Hepatocyte (in vitro differentiated cells): Measurements from ENCODE around the gene RALGAPA2. TPM values are rescaled to one million over a fixed set of nuclear protein-coding genes. Genes with fewer than 3 reads are reported as not detected.

Experiments
- DNase-seq: peaks from one replicate; pipeline ENCODE4 v3.0.0-alpha.2; 2016; ENCODE audit warnings: low spot score
- H2AFZ ChIP-seq: fragments of 200-600 bp; sonication (generic); 2 replicates; pipeline ENCODE4 v1.6.0; 2016; ENCODE audit warnings: antibody characterized with exemption, mild to moderate bottlenecking
- H3K27ac ChIP-seq: fragments of 200-600 bp; sonication (generic); 2 replicates; pipeline ENCODE4 v1.5.1; 2016; ENCODE audit warnings: mild to moderate bottlenecking
- H3K27me3 ChIP-seq: fragments of 200-600 bp; sonication (generic); 2 replicates; pipeline ENCODE4 v1.6.1; 2016
- H3K36me3 ChIP-seq: fragments of 200-600 bp; sonication (generic); replicated peaks from 2 replicates; pipeline ENCODE4 v1.5.1; 2016; ENCODE audit warnings: low read depth; ENCODE audit not compliant: insufficient read depth
- H3K4me1 ChIP-seq: fragments of 200-600 bp; sonication (generic); 2 replicates; pipeline ENCODE4 v1.5.1; 2016; ENCODE audit warnings: mild to moderate bottlenecking, moderate library complexity; ENCODE audit not compliant: insufficient read depth
- H3K4me2 ChIP-seq: fragments of 200-600 bp; sonication (generic); 2 replicates; pipeline ENCODE4 v1.6.0; 2016
- H3K4me3 ChIP-seq: fragments of 200-600 bp; sonication (generic); 2 replicates; pipeline ENCODE4 v1.5.1; 2016; ENCODE audit warnings: mild to moderate bottlenecking
- H3K79me2 ChIP-seq: fragments of 200-600 bp; sonication (generic); 2 replicates; pipeline ENCODE4 v1.6.0; 2017; ENCODE audit warnings: mild to moderate bottlenecking
- H3K9me2 ChIP-seq: fragments of 200-600 bp; sonication (generic); replicated peaks from 2 replicates; pipeline ENCODE4 v1.6.0; 2017; ENCODE audit warnings: mild to moderate bottlenecking; ENCODE audit not compliant: insufficient read depth
- H3K9me3 ChIP-seq: fragments of 200-600 bp; sonication (generic); 2 replicates; pipeline ENCODE4 v1.5.1; 2016; ENCODE audit warnings: low read depth, mild to moderate bottlenecking
- H4K20me1 ChIP-seq: fragments of 200-600 bp; sonication (generic); 2 replicates; pipeline ENCODE4 v1.6.0; 2016; ENCODE audit warnings: mild to moderate bottlenecking; ENCODE audit not compliant: insufficient read depth, poor library complexity, severe bottlenecking
- CTCF ChIP-seq: fragments of 200-600 bp; sonication (generic); IDR thresholded peaks from 2 replicates; pipeline ENCODE4 v1.5.1; 2016; ENCODE audit warnings: antibody characterized with exemption, mild to moderate bottlenecking; ENCODE audit not compliant: poor library complexity
- EZH2 ChIP-seq: fragments of 200-600 bp; sonication (generic); IDR thresholded peaks from 2 replicates; pipeline ENCODE4 v1.6.1; 2016; ENCODE audit warnings: antibody characterized with exemption, mild to moderate bottlenecking, borderline replicate concordance
- EZH2phosphoT487 ChIP-seq: fragments of 200-600 bp; sonication (generic); IDR thresholded peaks from one replicate; pipeline ENCODE4 v1.6.1; 2018; ENCODE audit warnings: antibody characterized with exemption, mild to moderate bottlenecking, low read depth, moderate library complexity; ENCODE audit not compliant: unreplicated experiment, severe bottlenecking
- WGBS: methylation state at CpG from one replicate; pipeline ENCODE4 v1.1.6; 2016; ENCODE audit warnings: low lambda C conversion rate; ENCODE audit errors: missing lambda C conversion rate; 5-methylcytosine and 5-hydroxymethylcytosine counted together
- polyA plus RNA-seq: library from polyadenylated mRNA; unstranded; fragments of >200 nt; fragmentation: Nextera tagmentation; extraction: Ambion mirVana; gene quantifications from 2 replicates; pipeline ENCODE4 v1.2.1, GENCODE V29; 2016
- total RNA-seq: library from RNA; depleted of rRNA; stranded (reverse); fragments of >200 nt; gene quantifications from 2 replicates; pipeline ENCODE4 v1.2.3, GENCODE V29; 2014

Gene RALGAPA2
- total and polyA plus RNA-seq, 2 experiments from 2014 or later: 16.8 to 35.3 TPM

DNA sequence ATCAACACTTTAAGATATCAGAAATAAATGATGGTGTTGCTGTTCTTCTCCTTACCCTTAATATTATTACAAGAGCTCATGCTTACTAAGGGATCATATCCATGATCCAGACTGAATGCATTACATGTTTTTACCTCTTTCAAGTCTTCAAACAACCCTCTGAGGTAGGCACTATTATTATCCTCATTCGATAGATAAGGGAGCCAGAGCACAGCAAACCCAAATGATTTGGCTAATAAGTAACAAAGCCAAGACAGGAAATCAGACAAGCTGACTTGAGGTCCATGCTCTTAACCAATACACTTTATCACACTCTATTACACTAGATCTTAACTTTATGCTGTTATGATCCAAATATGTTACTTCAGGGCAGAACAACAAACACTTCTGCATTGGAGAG lies 145.9 kb downstream of the RALGAPA2 start:
- Histone ChIP-seq H3K27me3 (no peaks in the 10 kb centered on the region), H3K27ac (peak overlapping the region; percentile 45), H3K36me3 (no peaks in the 10 kb centered on the region), H3K79me2 (no peaks in the 10 kb centered on the region), H3K4me2 (peak overlapping the region; percentile 23), H3K4me3 (no peak overlapping the region), H2AFZ (no peak overlapping the region), H3K9me2 (no peaks in the 10 kb centered on the region), H4K20me1 (no peaks in the 10 kb centered on the region), H3K9me3 (no peaks in the 10 kb centered on the region), H3K4me1 (peaks cover 4% of the 10 kb centered on the region)
- DNase-seq: peak; percentile 29
- TF ChIP-seq CTCF (no peak), EZH2 (no peak), EZH2phosphoT487 (no peak)
- 42% methylated on average over 1 of the region's 1 CpG for WGBS

GRCh38 chr20:20564279-20564678 lies 148.2 kb downstream of the RALGAPA2 start:
- H3K36me3 ChIP-seq: no peaks in the 10 kb centered on the region
- no peak overlapping the region for H2AFZ ChIP-seq
- TF ChIP-seq EZH2 (no peak), EZH2phosphoT487 (no peak), CTCF (no peak)
- H3K27ac ChIP-seq: no peak overlapping the region
- no peaks in the 10 kb centered on the region for H4K20me1 ChIP-seq
- no peak overlapping the region for H3K4me2 ChIP-seq
- DNase-seq: no peak
- H3K9me3 ChIP-seq: no peaks in the 10 kb centered on the region
- H3K27me3 ChIP-seq: no peaks in the 10 kb centered on the region
- peaks cover 4% of the 10 kb centered on the region for H3K4me1 ChIP-seq
- H3K4me3 ChIP-seq: no peak overlapping the region
- H3K79me2 ChIP-seq: no peaks in the 10 kb centered on the region
- no peaks in the 10 kb centered on the region for H3K9me2 ChIP-seq

GRCh38 chr20:20562507-20562906 lies 149.9 kb downstream of the RALGAPA2 start:
- Histone ChIP-seq H2AFZ (no peak overlapping the region), H3K36me3 (no peaks in the 10 kb centered on the region), H4K20me1 (no peaks in the 10 kb centered on the region), H3K4me3 (no peak overlapping the region), H3K9me3 (no peaks in the 10 kb centered on the region), H3K4me1 (peaks cover 4% of the 10 kb centered on the region), H3K79me2 (no peaks in the 10 kb centered on the region), H3K9me2 (no peaks in the 10 kb centered on the region), H3K4me2 (no peak overlapping the region), H3K27ac (no peak overlapping the region), H3K27me3 (no peaks in the 10 kb centered on the region)
- WGBS: 97% methylated on average over 4 of the region's 4 CpGs
- no peak for DNase-seq
- TF ChIP-seq EZH2phosphoT487 (no peak), EZH2 (no peak), CTCF (no peak)

DNA sequence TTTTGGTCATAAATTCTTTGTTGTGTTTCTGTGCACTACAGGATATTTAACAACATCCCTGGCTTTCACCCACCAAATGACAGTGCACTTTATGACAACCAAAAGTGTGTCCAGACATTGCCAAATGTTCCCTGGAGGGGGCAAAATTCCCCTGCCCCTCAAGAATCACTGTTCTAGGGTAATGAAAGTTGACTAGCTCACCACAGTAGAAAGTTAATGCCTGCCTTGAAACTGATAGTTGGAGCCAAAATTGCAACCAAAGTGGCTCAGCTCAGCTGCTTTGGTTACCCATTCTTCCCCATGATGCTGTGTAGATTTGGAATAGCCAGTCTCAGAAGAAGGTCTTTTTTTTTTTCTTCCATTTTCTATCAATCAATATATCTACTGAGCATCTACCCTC lies 150.6 kb downstream of the RALGAPA2 start:
- Histone ChIP-seq H4K20me1 (no peaks in the 10 kb centered on the region), H3K79me2 (no peaks in the 10 kb centered on the region), H3K4me1 (peaks cover 4% of the 10 kb centered on the region), H3K4me3 (no peak overlapping the region), H3K9me2 (no peaks in the 10 kb centered on the region), H3K4me2 (no peak overlapping the region), H3K27me3 (no peaks in the 10 kb centered on the region), H3K9me3 (no peaks in the 10 kb centered on the region), H2AFZ (no peak overlapping the region), H3K27ac (no peak overlapping the region), H3K36me3 (no peaks in the 10 kb centered on the region)
- TF ChIP-seq EZH2phosphoT487 (no peak), EZH2 (no peak), CTCF (no peak)
- no peak for DNase-seq
